ENCODE results near the gene PTPN12. TPM values are rescaled to one million over a fixed set of nuclear protein-coding genes. Genes with fewer than 3 reads are reported as not detected.
"Not testable (repeated sequence)": the region's sequence is repeated elsewhere in the genome, so short reads cannot be mapped to it uniquely, and the experiment has no call there.

The PTPN12 gene
- total RNA-seq, 1 donor from 2014 or later: 44.8 TPM

- ATAC-seq; intact Hi-C loops (cut with micrococcal nuclease); DNase-seq: not testable (repeated sequence)
Measured at GRCh38 chr7:77652826-77653225, 115.7 kb downstream of the PTPN12 start.

GRCh38 chr7:77653572-77653971 is 116.5 kb downstream of the PTPN12 start:
- ATAC-seq: no peak
- DNase-seq: no peak
- intact Hi-C loops (cut with micrococcal nuclease): no loop called here

GRCh38 chr7:77655356-77655755 is 118.3 kb downstream of the PTPN12 start:
- intact Hi-C loops (cut with micrococcal nuclease): no loop called here
- DNase-seq: no peak

DNA sequence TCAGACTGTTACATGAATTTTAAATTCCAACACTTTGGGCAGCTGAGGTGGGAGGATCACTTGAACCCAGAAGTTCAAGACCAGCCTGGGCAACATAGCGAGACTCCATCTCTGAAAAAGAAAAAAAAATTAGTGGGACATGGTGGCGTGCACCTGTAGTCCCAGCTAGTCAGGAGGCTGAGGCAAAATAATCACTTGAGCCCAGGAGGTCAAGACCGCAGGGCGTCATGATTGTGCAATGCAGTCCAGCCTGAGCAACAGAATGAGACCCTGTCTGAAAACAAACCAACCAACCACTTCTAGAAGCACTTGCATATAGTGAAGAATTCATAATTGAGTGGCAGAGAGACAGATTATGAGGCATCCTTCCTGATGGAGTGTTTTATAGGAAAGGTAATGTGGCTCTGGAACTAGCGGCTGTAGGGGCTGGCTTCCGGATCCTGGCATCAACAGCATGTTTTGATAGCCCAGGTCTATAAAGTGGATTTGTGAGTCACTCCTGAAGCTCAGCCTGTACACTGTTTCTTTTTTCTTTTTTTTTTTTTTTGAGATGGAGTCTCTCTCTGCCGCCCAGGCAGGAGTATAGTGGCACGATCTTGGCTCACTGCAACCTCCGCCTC is 118.9 kb downstream of the PTPN12 start:
- intact Hi-C loops (cut with micrococcal nuclease): no loop called here
- ATAC-seq (no peak), DNase-seq (no peak)

More at GRCh38 chr7:77655356-77655755, 118.3 kb downstream of the PTPN12 start:
- ATAC-seq: no peak

- intact Hi-C loops (cut with micrococcal nuclease): no loop called here
- ATAC-seq: peak; percentile 50
Measured at GRCh38 chr7:77657427-77658224, 120.5 kb downstream of the PTPN12 start.

GRCh38 chr7:77658928-77659327 is 121.8 kb downstream of the PTPN12 start:
- ATAC-seq: no peak
- intact Hi-C loops (cut with micrococcal nuclease): no loop called here
- no peak for DNase-seq

More at GRCh38 chr7:77657427-77658224, 120.5 kb downstream of the PTPN12 start:
- no peak for DNase-seq

- DNase-seq (no peak), ATAC-seq (no peak)
- intact Hi-C loops (cut with micrococcal nuclease): no loop called here
Measured at GRCh38 chr7:77661816-77662215, 124.7 kb downstream of the PTPN12 start.

DNA sequence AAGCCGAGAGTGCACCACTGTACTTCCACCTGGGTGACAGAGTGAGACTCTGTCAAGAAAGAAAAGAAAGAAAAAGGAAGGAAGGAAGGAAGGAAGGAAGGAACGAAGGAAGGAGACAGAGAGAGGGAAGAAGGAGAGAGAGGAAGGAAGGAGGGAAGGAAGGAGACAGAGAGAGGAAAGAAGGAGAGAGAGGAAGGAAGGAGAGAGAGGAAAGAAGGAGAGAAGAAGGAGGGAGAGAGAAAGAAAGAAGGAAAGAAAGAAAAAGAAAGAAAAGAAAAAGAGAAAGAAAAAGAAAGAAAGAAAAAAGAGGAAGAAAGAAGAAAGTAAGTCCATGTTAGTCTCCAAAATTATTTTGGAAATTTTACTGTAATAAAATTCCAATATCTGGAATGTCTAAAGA is 125.8 kb downstream of the PTPN12 start:
- ATAC-seq (no peak), DNase-seq (no peak)
- intact Hi-C loops (cut with micrococcal nuclease): no loop called here

DNA sequence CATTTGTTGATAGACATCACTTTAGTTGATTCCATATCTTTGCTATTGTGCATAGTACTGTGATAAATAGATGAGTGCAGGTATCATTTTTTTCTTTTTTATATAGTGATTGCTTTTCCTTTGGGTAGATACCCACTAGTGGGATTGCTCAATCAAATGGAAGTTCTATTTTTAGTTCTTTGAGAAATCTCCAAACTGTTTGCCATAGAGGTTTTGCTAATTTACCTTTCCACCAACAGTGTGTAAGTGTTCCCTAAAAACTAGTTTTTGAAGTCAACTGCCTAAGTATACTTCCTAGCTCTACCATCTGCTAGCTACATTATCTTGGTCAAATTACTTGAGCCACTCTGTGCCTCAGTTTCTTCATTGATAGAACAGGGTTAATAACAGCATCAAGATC is 127.6 kb downstream of the PTPN12 start:
- DNase-seq (no peak), ATAC-seq (no peak)
- intact Hi-C loops (cut with micrococcal nuclease): no loop called here

- intact Hi-C loops (cut with micrococcal nuclease): no loop called here
- no peak for ATAC-seq
- DNase-seq: no peak
Measured at GRCh38 chr7:77665161-77665560, 128.1 kb downstream of the PTPN12 start.

DNA sequence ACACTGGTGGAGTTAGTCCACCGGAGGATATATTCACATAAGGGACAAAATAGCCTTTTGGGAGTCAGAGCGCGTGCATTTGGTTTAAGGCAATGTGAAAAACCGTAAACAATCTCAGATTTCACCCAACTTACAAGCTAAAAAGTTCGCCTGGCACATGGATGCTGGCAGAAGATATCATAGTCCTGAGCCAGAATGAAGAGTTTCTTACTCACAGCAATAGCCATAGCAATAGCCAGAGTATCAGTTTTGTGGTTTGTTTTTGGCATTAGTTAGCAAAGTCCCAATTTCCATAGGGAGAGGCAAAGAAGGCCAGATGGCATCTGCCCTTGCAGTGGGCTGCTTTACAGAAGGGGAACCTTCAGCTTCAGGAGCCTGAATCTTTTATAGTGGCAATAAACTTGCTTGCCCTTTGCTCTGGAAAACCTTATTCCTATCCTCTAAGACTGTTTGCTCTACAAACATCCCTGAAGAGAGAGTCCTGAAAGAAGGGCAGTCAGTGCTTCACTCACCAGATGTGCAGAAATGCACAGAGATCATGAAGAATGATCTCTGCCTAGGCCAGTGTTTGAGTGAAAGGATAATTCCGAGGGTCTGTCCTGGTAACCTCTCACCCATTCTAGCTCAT is 130.5 kb downstream of the PTPN12 start:
- DNase-seq (no peak), ATAC-seq (no peak)
- intact Hi-C loops (cut with micrococcal nuclease): no loop called here

DNA sequence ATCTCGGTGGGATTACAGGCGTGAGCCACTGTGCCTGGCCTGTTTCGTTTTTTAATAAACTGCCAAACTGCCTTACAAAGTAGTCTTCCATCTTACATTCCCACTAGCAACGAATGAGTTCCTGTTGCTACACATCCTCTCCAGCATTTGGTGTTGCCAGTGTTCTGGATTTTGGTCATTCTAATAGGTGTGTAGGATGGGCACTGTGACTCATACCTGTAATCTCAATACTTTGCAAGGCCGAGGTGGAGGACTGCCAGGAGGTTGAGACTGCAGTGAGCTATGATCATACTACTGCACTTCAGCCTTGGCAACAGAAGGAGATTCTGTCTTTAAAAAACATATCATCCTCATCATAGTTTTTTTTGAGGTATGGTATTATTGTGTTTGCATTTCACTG is 137.8 kb downstream of the PTPN12 start:
- ATAC-seq (peak; percentile 37), DNase-seq (no peak)
- intact Hi-C loops (cut with micrococcal nuclease): no loop called here

DNA sequence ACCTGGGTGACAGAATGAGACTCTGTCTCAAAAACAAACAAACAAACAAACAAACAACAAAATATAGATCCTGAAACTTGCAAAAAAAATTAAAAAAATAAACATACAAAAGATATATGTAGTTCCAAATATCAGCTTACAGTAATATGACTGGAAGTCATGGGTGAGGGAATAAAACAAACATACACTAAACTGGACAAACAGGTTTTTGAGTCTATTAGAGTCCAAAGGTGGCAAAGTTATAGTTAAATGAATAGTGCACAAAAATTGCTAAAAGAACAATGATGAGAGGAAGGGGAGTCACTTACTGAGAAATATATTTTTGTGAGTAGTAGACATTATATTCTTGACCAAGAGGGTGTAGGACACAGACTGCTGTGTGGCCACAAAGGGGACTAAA is 142.5 kb downstream of the PTPN12 start:
- intact Hi-C loops (cut with micrococcal nuclease): no loop called here
- ATAC-seq (no peak), DNase-seq (no peak)

- no peak for ATAC-seq
- intact Hi-C loops (cut with micrococcal nuclease): no loop called here
- DNase-seq: no peak
Measured at GRCh38 chr7:77680266-77680665, 143.2 kb downstream of the PTPN12 start.

DNA sequence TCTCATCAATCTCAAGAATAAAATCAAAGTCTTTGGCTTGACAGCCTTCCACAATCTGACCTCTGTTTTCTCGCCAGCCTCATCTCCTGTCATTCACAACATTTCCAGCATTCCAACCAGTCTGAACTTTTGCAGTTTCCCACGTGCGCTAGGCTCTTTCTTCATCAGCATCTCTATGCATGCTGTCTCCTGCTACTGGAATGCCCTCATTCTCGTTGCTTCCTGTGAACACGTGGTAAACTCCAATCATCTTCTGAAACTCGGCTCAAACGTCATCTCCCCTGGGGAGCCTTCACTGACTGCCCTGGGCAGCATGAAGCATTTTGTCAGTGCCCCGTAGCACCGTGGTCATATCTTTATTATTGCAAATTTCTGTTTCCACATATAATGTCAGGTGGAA is 146.9 kb downstream of the PTPN12 start:
- peak; percentile 47 for DNase-seq
- intact Hi-C loops (cut with micrococcal nuclease): no loop called here
- ATAC-seq: peak; percentile 78

- ATAC-seq: peak; percentile 68
- intact Hi-C loops (cut with micrococcal nuclease): no loop called here
- DNase-seq: no peak
Measured at GRCh38 chr7:77685233-77685632, 148.1 kb downstream of the PTPN12 start.

DNA sequence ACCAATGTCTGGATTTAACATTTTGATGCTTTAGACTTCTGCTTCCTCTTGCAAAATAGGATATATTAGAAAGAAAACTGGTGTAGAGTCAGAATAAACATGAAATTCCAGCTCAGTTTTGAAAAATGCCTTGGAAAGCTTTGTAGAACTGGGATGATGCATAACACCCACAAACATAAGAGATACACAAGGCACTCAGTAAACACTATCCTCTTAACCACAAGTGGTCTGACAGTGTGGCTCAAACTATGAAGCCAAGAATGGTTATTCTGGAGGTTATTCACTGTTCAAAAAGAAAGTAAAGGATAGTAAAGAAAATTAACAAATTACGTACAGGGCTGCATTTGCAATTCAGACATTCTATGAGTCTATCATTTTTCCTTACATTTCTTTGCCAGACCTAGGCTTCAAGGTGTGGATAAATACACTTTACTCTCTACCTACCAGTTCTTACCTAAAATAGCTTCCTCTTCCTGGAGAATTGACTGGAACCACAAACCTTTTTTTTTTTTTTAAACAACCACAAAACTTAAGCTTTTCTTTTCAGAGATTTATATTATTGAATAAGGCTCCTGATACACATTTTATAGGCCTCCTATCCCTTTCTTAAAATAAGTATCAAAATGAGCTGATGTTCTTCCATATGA is 150.1 kb downstream of the PTPN12 start:
- intact Hi-C loops (cut with micrococcal nuclease): no loop called here
- no peak for DNase-seq
- ATAC-seq: no peak

DNA sequence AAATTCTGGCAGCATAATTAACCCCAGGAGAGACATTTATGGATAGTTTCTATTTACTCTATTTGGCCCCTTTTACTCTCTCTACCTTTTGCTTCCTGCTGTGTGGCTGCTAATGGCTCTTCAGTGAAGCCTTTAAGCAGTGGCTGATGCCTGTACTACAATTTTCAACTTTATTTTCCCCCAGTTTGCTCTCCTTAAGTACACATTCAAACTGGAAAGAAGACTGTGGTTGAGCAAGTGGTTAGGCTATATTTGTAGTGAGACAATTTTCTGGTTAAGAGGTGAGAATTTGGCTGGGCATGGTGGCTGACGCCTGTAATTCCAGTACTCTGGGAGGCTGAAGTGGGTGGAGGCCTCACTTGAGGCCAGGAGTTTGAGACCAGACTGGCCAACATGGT is 150.7 kb downstream of the PTPN12 start:
- intact Hi-C loops (cut with micrococcal nuclease): no loop called here
- no peak for ATAC-seq
- DNase-seq: no peak
